ENCODE measurements around the gene EFNB3.

EFNB3 gene

DNA sequence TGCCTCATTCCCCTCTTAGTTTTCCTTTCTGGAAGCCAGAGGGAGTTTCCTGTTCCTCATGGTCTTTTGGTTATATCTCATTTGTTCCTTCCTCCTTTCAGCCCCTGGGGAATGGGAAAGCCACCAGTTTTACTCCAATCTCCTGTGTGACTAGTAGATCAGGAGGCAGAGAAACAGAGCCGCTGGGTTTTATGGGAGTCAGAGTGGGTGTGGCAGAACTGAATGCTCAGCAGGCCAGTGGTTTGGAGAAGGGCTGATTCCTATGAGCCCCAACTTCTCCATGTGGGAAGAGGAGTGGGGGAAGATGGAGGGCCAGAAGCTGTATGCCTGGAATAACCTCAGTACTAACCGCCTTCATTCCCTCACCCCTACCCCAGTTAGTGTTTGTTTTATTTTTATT lies 16.6 kb downstream of the EFNB3 start (continued):
- TF ChIP-seq EGR2 (tag by site-specific recombination; IDR thresholded peaks at IDR 0.05; ENCODE audit: low read depth) (0 out of 2 replicates have a peak, but pooled peaks have one; percentile 13), KLF9 (tag by site-specific recombination; IDR thresholded peaks at IDR 0.05; ENCODE audit: low read depth) (peak; percentile 54; the same call in 1 of the 2 replicates), ZNF473 (tag by site-specific recombination; IDR thresholded peaks at IDR 0.05) (no peak), ZNF571 (tag by site-specific recombination; IDR thresholded peaks at IDR 0.05) (no peak), KLF16 (tag by site-specific recombination; IDR thresholded peaks at IDR 0.05) (no peak)
- TF ChIP-seq, protein P1, sequence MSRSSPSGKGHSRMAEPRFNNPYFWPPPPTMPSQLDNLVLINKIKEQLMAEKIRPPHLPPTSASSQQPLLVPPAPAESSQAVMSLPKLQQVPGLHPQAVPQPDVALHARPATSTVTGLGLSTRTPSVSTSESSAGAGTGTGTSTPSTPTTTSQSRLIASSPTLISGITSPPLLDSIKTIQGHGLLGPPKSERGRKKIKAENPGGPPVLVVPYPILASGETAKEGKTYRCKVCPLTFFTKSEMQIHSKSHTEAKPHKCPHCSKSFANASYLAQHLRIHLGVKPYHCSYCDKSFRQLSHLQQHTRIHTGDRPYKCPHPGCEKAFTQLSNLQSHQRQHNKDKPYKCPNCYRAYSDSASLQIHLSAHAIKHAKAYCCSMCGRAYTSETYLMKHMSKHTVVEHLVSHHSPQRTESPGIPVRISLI (tag by site-specific recombination; IDR thresholded peaks at IDR 0.05): no peak
- TF ChIP-seq, protein P2, sequence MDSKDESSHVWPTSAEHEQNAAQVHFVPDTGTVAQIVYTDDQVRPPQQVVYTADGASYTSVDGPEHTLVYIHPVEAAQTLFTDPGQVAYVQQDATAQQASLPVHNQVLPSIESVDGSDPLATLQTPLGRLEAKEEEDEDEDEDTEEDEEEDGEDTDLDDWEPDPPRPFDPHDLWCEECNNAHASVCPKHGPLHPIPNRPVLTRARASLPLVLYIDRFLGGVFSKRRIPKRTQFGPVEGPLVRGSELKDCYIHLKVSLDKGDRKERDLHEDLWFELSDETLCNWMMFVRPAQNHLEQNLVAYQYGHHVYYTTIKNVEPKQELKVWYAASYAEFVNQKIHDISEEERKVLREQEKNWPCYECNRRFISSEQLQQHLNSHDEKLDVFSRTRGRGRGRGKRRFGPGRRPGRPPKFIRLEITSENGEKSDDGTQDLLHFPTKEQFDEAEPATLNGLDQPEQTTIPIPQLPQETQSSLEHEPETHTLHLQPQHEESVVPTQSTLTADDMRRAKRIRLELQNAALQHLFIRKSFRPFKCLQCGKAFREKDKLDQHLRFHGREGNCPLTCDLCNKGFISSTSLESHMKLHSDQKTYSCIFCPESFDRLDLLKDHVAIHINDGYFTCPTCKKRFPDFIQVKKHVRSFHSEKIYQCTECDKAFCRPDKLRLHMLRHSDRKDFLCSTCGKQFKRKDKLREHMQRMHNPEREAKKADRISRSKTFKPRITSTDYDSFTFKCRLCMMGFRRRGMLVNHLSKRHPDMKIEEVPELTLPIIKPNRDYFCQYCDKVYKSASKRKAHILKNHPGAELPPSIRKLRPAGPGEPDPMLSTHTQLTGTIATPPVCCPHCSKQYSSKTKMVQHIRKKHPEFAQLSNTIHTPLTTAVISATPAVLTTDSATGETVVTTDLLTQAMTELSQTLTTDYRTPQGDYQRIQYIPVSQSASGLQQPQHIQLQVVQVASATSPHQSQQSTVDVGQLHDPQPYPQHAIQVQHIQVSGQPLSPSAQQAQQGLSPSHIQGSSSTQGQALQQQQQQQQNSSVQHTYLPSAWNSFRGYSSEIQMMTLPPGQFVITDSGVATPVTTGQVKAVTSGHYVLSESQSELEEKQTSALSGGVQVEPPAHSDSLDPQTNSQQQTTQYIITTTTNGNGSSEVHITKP (tag by site-specific recombination; IDR thresholded peaks at IDR 0.05): peak; percentile 32; the same call in 1 of the 2 replicates

DNA sequence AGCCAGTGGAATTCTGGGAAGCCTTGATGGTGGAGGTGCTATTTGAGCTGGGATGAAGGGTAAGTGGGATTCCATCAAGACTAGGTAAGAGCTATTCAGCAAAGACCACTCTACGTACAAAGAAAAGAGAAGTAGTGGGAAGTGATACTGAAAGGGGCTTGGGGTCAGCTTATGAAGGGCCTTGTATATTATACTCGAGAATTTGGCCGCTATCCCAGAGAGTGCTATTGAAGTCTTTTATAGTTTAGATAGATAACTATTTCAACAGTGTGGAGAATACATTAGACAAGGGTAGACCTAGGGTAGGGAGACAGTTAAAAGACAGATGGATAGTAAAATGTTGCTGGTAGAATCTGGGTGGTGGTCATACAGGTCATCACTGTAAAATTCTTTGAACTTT lies 22.9 kb downstream of the EFNB3 start:
- no peaks in the 10 kb centered on the region for H3K4me1 ChIP-seq (ENCODE audit: control insufficient read depth, insufficient read depth, low read length)
- CTCF ChIA-PET: interaction anchor here (0.6 to 2.1 kb wide), 2 partner anchors 16 to 289 kb away, joined by 3 to 12 read pairs; no protein-coding TSS in a partner anchor
- no peak overlapping the region for H3K4me3 ChIP-seq (ENCODE audit: low read depth, low read length)
- TF ChIP-seq, protein P3, sequence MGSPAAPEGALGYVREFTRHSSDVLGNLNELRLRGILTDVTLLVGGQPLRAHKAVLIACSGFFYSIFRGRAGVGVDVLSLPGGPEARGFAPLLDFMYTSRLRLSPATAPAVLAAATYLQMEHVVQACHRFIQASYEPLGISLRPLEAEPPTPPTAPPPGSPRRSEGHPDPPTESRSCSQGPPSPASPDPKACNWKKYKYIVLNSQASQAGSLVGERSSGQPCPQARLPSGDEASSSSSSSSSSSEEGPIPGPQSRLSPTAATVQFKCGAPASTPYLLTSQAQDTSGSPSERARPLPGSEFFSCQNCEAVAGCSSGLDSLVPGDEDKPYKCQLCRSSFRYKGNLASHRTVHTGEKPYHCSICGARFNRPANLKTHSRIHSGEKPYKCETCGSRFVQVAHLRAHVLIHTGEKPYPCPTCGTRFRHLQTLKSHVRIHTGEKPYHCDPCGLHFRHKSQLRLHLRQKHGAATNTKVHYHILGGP (tag by site-specific recombination; IDR thresholded peaks at IDR 0.05): no peak
- TF ChIP-seq ZNF621 (tag by site-specific recombination; IDR thresholded peaks at IDR 0.05) (no peak), SALL2 (tag by site-specific recombination; IDR thresholded peaks at IDR 0.05; ENCODE audit: borderline replicate concordance) (no peak), ZNF660 (tag by site-specific recombination; IDR thresholded peaks at IDR 0.05) (no peak), ZNF2 (tag by site-specific recombination; IDR thresholded peaks at IDR 0.05) (no peak), GLIS2 (tag by site-specific recombination; IDR thresholded peaks at IDR 0.05) (no peak), ZNF404 (tag by site-specific recombination; IDR thresholded peaks at IDR 0.05) (no peak), ZNF624 (tag by site-specific recombination; IDR thresholded peaks at IDR 0.05) (no peak)
- TF ChIP-seq, protein P1 (tag by site-specific recombination; IDR thresholded peaks at IDR 0.05): no peak
- POLR2A ChIA-PET: interaction anchor here (0.6 to 0.7 kb wide), 2 partner anchors 14 to 210 kb away, joined by 3 read pairs; no protein-coding TSS in a partner anchor
- H3K9me3 ChIP-seq (ENCODE audit: control insufficient read depth, insufficient read depth, low read depth, low read length): no peaks in the 10 kb centered on the region
- no peaks in the 10 kb centered on the region for H3K36me3 ChIP-seq (ENCODE audit: control insufficient read depth in 2 of 2, insufficient read depth in 1 of 2, low read length in 2 of 2)
- H3K27ac ChIP-seq (ENCODE audit: extremely low read depth, low read depth, low read length): no peak overlapping the region

DNA sequence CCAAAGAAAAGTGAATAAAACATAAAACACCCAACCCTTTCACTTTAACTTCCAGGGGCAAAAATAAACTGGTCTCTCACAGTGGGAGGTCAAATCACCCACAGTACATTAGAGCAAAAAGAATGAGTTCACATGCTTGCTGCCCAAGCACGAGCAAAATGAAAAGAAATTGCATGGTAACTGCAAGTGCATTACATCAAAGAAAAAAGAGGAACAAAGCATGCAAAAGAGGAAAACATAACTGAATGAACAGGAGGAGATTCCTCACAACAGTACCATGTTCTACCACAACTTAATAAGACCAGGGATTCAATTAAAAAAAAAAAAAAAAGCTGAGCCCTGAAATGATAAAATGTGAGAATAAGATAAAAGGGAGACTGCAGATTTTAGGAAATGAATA lies 24.8 kb downstream of the EFNB3 start:
- Histone ChIP-seq H3K27ac (ENCODE audit: extremely low read depth, low read depth, low read length) (no peak overlapping the region), H3K4me1 (ENCODE audit: control insufficient read depth, insufficient read depth, low read length) (no peaks in the 10 kb centered on the region), H3K9me3 (ENCODE audit: control insufficient read depth, insufficient read depth, low read depth, low read length) (no peaks in the 10 kb centered on the region), H3K36me3 (ENCODE audit: control insufficient read depth in 2 of 2, insufficient read depth in 1 of 2, low read length in 2 of 2) (no peaks in the 10 kb centered on the region), H3K4me3 (ENCODE audit: low read depth, low read length) (no peak overlapping the region)
- ChIA-PET CTCF (interaction anchor here (0.8 to 1.5 kb wide), 4 partner anchors 8 to 169 kb away, joined by 3 to 6 read pairs (median 3); no protein-coding TSS in a partner anchor), POLR2A (interaction anchor here (0.7 kb wide), 1 partner anchor 42 kb away, joined by 4 read pairs; the partner anchor contains the start of gene TP53)
- TF ChIP-seq ZNF394 (tag by site-specific recombination; IDR thresholded peaks at IDR 0.05; ENCODE audit: borderline replicate concordance) (no peak), PRDM1 (tag by site-specific recombination; IDR thresholded peaks at IDR 0.05) (0 out of 2 replicates have a peak, but pooled peaks have one; percentile 48)

Measured in HEK293 (cell line).